AG04449 (cell line): ENCODE measurements around the gene KIF26A.
"Not testable (repeated sequence)": the region's sequence is repeated elsewhere in the genome, so short reads cannot be mapped to it uniquely, and the experiment has no call there.

Experiments
- CTCF ChIA-PET: fragments of 350-600 bp; formaldehyde crosslinking; extraction: SDS; loops from one replicate; lab custom pipeline; 2021; ENCODE audit warnings: antibody characterized with exemption; lab: Yijun Ruan, JAX
- POLR2A ChIA-PET: fragments of 400-600, 350-600 bp; formaldehyde crosslinking; extraction: SDS; loops from one replicate; lab custom pipeline; 2020; ENCODE audit warnings: antibody characterized with exemption, inconsistent platforms; lab: Yijun Ruan, JAX
- DNase-seq: peaks from one replicate; pipeline ENCODE4 v3.0.0-alpha.2; 2010; ENCODE audit warnings: low read depth, low spot score
- H3K4me3 ChIP-seq: 2 replicates; pipeline ENCODE4 v1.5.1; 2011; ENCODE audit warnings: low read depth, mild to moderate bottlenecking, control low read depth, low read length
- TF ChIP-seq, protein P1 (sequence below): IDR thresholded peaks from one replicate; pipeline ENCODE4 v1.5.1; 2011; ENCODE audit warnings: mild to moderate bottlenecking, moderate library complexity, low read length, control low read depth, inconsistent platforms; ENCODE audit not compliant: insufficient read depth; ENCODE audit errors: missing control alignments

Gene KIF26A

DNA sequence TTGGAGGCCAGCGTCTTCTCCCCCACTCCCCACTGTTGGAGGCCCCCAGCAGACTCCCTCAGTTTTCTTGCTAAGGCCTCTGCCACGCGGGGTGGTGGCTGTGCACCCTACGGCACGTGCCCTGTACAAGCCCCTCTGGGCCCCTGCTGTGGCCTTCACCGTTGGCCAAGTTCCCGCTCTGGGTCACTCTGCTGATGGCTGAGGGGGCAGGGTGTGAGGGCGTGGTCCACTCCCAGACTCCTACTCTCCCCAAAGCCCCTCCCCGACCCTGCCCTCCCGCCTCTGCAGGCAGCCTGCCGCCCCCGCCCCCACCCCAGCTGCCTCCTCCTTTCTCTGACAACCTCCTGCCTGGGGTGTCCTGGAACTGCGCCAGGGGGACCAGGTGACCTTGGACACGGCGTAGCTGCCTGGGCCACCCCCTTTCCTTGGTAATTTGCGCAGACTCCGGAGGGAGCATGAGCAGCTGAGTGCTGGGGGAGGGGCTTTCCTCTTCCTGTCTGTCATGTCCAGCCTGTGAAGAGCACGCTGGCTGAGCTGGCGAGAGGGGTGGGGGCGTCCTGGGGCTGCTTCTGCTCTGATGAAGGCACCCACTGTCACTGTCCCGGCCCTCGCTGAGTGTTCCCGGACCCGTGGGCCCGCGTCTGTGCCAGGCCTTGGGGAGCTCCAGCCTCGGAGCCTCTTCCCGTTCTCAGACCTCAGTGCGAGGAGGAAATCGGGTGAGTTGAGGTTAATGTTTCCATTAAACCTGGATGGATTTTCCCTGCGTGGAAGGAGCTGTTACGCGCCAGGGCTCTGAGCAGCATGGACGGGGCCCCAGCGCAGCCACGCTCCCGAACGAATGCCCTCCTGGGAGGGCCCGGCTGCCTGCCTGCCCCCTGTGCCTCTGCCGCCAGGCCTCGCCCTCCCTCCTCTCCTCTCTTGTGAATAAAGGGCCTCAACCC lies 85.0 kb downstream of the KIF26A start:
- ChIA-PET POLR2A (no interaction called here), CTCF (no interaction called here)
- DNase-seq, result no peak
- H3K4me3 ChIP-seq, result no peak overlapping the region
- TF ChIP-seq, protein P1, sequence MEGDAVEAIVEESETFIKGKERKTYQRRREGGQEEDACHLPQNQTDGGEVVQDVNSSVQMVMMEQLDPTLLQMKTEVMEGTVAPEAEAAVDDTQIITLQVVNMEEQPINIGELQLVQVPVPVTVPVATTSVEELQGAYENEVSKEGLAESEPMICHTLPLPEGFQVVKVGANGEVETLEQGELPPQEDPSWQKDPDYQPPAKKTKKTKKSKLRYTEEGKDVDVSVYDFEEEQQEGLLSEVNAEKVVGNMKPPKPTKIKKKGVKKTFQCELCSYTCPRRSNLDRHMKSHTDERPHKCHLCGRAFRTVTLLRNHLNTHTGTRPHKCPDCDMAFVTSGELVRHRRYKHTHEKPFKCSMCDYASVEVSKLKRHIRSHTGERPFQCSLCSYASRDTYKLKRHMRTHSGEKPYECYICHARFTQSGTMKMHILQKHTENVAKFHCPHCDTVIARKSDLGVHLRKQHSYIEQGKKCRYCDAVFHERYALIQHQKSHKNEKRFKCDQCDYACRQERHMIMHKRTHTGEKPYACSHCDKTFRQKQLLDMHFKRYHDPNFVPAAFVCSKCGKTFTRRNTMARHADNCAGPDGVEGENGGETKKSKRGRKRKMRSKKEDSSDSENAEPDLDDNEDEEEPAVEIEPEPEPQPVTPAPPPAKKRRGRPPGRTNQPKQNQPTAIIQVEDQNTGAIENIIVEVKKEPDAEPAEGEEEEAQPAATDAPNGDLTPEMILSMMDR, result no peak

DNA sequence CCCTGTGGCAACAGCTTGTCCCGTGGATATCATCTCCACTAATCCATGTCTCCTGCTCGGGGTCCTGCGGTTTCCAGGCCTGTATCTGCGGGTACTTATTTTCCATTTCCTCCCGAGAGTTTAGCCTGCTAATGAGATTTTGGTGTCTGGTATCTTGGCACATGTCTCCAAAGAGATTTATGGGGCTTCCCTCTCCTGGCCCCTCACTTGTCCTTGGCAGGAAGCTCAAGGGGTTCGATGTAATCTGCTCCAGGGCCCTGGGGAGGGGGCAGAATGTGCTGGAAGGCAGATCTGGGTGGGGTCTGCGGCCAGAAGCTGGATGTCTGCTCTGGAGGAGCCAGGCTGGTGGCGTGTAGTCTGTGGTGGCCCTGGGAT lies 85.7 kb downstream of the KIF26A start:
- ChIA-PET CTCF (no interaction called here), POLR2A (no interaction called here)
- H3K4me3 ChIP-seq, result no peak overlapping the region
- TF ChIP-seq, protein P1, result no peak
- no peak for DNase-seq

- ChIA-PET POLR2A (no interaction called here), CTCF (no interaction called here)
- DNase-seq, result no peak
- TF ChIP-seq, protein P1, result peak; percentile 4
- no peak overlapping the region for H3K4me3 ChIP-seq
Measured at GRCh38 chr14:104224506-104225277, 86.3 kb downstream of the KIF26A start.

- DNase-seq, H3K4me3 ChIP-seq, POLR2A ChIA-PET, CTCF ChIA-PET: not testable (repeated sequence)
Measured at GRCh38 chr14:104225278-104226190, 87.1 kb downstream of the KIF26A start.

DNA sequence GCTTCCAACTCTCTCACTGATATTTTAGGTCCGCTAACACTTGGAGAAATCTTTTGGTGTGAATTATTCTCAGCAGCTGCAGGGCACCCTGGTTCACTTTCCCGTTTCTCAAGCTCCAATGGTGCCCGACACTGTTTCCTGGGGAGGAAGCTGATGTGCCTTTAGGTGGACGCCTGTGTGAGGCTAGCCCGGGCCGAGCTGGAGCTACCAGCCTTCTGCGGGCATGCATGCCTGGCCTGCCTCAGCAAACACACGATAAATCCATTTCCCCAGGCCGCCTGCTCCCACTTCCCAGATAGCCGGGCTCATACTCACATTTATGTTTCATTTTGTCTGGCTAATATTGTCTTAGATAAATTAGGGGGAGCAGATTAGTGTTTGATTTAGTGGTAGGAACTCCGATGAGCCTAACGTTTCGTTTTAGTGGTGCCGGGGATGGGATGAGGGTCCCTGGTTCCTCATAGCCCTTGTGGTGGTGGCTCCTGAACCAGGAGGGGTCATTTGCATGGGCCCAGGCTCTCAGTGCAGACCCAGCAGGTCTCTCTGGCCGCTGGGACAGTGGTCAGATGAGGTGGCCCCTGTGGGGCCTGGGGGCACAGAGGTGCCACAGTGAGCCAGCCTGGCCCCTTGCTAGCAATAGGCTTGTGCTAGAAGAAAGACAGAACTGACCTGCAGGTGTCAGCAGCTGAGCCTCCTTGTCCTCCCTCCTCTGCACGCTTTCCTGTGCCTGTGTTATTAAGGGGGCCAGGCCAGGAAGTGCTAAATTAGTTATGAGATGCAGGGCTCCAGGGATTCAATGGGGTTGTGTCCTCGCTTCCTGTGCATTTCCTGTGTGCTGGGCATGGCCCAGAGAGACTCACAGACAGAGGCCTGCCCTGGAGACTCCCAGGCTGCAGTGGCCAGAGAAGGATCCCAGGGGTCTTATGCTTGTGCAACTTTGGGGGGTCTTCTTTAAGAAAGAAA lies 88.3 kb downstream of the KIF26A start:
- CTCF ChIA-PET, result no interaction called here
- no peak overlapping the region for H3K4me3 ChIP-seq
- TF ChIP-seq, protein P1, result no peak
- POLR2A ChIA-PET, result no interaction called here
- DNase-seq, result no peak
